Stomach (tissue), 9 donors: ENCODE data around the gene BMPR1B. TPM values are rescaled to one million over a fixed set of nuclear protein-coding genes. Genes with fewer than 3 reads are reported as not detected.
A peak's percentile ranks its signal among the peaks of the same experiment; 100 is the strongest.

Experiments used
- DNase-seq, 2 donors: peaks; one replicate each; pipeline versions ENCODE4 v3.0.0 to v3.0.0-alpha.2; 2013 to 2019
- H3K27ac ChIP-seq, 5 donors: fragments of 200-600 bp in 4 of 5; sonication (generic) in 4 of 5; one replicate each; pipeline ENCODE4 v1.5.1; 2013 to 2019; ENCODE audit warnings: mild to moderate bottlenecking in 1 of 5, moderate library complexity in 1 of 5
- H3K27me3 ChIP-seq, 3 donors: fragments of 200-600 bp; sonication (generic); one replicate each; pipeline ENCODE4 v1.5.1; 2017 to 2019; ENCODE audit warnings: mixed run types in 1 of 3
- H3K36me3 ChIP-seq, 4 donors: fragments of 200-600 bp; sonication (generic); 1 replicate in 3 of 4; 2 replicates in 1 of 4; pipeline ENCODE4 v1.5.1; 2016 to 2019
- H3K4me1 ChIP-seq, 4 donors: fragments of 200-600 bp; sonication (generic); one replicate each; pipeline ENCODE4 v1.5.1; 2016 to 2019
- H3K4me3 ChIP-seq, 4 donors: fragments of 200-600 bp; sonication (generic) in 3 of 4; one replicate each; pipeline ENCODE4 v1.5.1; 2016 to 2019; ENCODE audit warnings: mild to moderate bottlenecking in 1 of 4
- H3K9me3 ChIP-seq, 4 donors: fragments of 200-600 bp; sonication (generic); one replicate each; pipeline ENCODE4 v1.5.1; 2016 to 2019
- CTCF ChIP-seq, 7 experiments: fragments of 450-650 bp in 4 of 7; fragments of 200-600 bp in 3 of 7; sonication (generic) in 3 of 7; IDR thresholded peaks; one replicate each; pipeline ENCODE4 v1.5.1; 2016 to 2019; ENCODE audit warnings: antibody characterized with exemption in 7 of 7, control low read depth in 2 of 7, mild to moderate bottlenecking in 1 of 7
- EP300 ChIP-seq: sonication (generic); formaldehyde crosslinking; IDR thresholded peaks from one replicate; pipeline ENCODE4 v1.6.1; 2017; ENCODE audit warnings: antibody characterized with exemption
- POLR2A ChIP-seq, 4 donors: fragments of 450-650 bp; IDR thresholded peaks; one replicate each; pipeline ENCODE4 v1.6.1; 2016; ENCODE audit warnings: antibody characterized with exemption in 4 of 4, control low read depth in 2 of 4, mild to moderate bottlenecking in 1 of 4, moderate library complexity in 1 of 4
- POLR2AphosphoS5 ChIP-seq, 3 donors: sonication (generic); formaldehyde crosslinking; IDR thresholded peaks; one replicate each; pipeline ENCODE4 v1.6.1; 2016; ENCODE audit warnings: antibody characterized with exemption in 3 of 3
- WGBS, 5 donors: extraction: QIAGEN DNeasy Blood & Tissue Kit in 3 of 5; methylation state at CpG; one replicate each; pipeline versions ENCODE4 v1.1.5 to v1.1.7; 2013 to 2018; 5-methylcytosine and 5-hydroxymethylcytosine counted together
- intact Hi-C: fragments of 100-400 bp; cut with DNase I; formaldehyde crosslinking; loops from one replicate; pipeline ENCODE4 v1.15.1; 2023; ENCODE audit warnings: low total_unique reads
- polyA plus RNA-seq, 3 donors: library from polyadenylated mRNA; stranded (reverse); fragments of 200-250 nt; gene quantifications; one replicate each; pipeline ENCODE4 v1.2.3, GENCODE V29; 2013
- total RNA-seq, 5 donors: library from RNA; depleted of rRNA; stranded (reverse); fragments of >200 nt; gene quantifications; one replicate each; pipeline versions ENCODE4 v1.1.0 to v1.2.3, GENCODE V29; 2014 to 2016
- donor health status: healthy with polysubstance abuse.
- donor health status: Bipolar disorder and iron deficiency.
- donor health status: healthy.

Gene BMPR1B
- total and polyA plus RNA-seq, 8 donors: 0.37 to 29.8 (median 1.5) TPM; not detected in 1

- Histone ChIP-seq H3K9me3 (no peaks in the 10 kb centered on the region), H3K4me1 (no peaks in the 10 kb centered on the region), H3K4me3 (no peak overlapping the region), H3K36me3 (no peaks in the 10 kb centered on the region), H3K27ac (no peak overlapping the region), H3K27me3 (no peaks in the 10 kb centered on the region)
- WGBS, 5 donors: 77 to 92% (median 86%) methylated on average over 2 of the region's 2 CpGs
- DNase-seq: no peak
- TF ChIP-seq POLR2AphosphoS5 (IDR thresholded peaks at IDR 0.05): no peak
- TF ChIP-seq EP300: no peak
- TF ChIP-seq CTCF (IDR thresholded peaks at IDR 0.05): no peak
- TF ChIP-seq POLR2A (IDR thresholded peaks at IDR 0.05): no peak
- intact Hi-C loops: no loop called here
These were observed 187.0 kb downstream of the BMPR1B start for GRCh38 chr4:94944726-94945125.

- Histone ChIP-seq H3K27me3 (no peaks in the 10 kb centered on the region), H3K27ac (no peak overlapping the region), H3K4me3 (no peak overlapping the region), H3K36me3 (no peaks in the 10 kb centered on the region), H3K4me1 (no peaks in the 10 kb centered on the region), H3K9me3 (no peaks in the 10 kb centered on the region)
- 29 to 80% (median 51%) methylated on average over 4 of the region's 4 CpGs for WGBS, 5 donors
- intact Hi-C loops: no loop called here
- TF ChIP-seq POLR2AphosphoS5 (IDR thresholded peaks at IDR 0.05) (no peak), EP300 (no peak), POLR2A (IDR thresholded peaks at IDR 0.05) (no peak), CTCF (IDR thresholded peaks at IDR 0.05) (no peak)
- peak in 1 of 2 donors; percentile 36 for DNase-seq
These were observed 189.9 kb downstream of the BMPR1B start for GRCh38 chr4:94947681-94948108.

- DNase-seq: no peak
- TF ChIP-seq POLR2A (IDR thresholded peaks at IDR 0.05) (no peak), POLR2AphosphoS5 (IDR thresholded peaks at IDR 0.05) (no peak), CTCF (IDR thresholded peaks at IDR 0.05) (no peak), EP300 (no peak)
- H3K4me1 ChIP-seq: no peaks in the 10 kb centered on the region
- no peaks in the 10 kb centered on the region for H3K27me3 ChIP-seq
- intact Hi-C loops: no loop called here
- no peaks in the 10 kb centered on the region for H3K9me3 ChIP-seq
- WGBS, 5 donors: 87 to 97% (median 93%) methylated on average over 2 of the region's 2 CpGs
- no peaks in the 10 kb centered on the region for H3K36me3 ChIP-seq
- no peak overlapping the region for H3K27ac ChIP-seq
- H3K4me3 ChIP-seq: no peak overlapping the region
These were observed 196.5 kb downstream of the BMPR1B start for GRCh38 chr4:94954251-94954650.

DNA sequence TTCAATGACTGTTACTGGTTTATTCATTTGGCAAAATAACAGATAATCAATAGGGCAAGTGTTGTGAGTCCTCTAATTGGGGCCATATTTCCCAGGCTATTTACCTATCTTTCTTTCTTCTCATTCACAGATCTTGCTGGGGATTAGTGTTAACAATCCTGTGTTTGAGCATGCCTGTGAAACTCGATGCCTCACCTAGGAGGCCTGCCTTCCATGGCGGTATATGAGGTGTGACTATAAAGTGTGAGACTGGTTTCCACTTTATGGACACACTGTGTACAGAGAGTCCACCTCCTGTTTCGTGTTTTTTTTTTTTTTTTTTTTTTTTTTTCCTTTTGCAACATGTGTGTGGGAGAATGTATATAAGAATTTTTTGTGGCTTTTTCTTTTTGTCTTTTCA is 199.3 kb downstream of the BMPR1B start:
- no peaks in the 10 kb centered on the region for H3K4me1 ChIP-seq
- intact Hi-C loops: no loop called here
- DNase-seq: no peak
- no peaks in the 10 kb centered on the region for H3K9me3 ChIP-seq
- WGBS, 5 donors: 54 to 68% (median 59%) methylated on average over 3 of the region's 3 CpGs
- no peaks in the 10 kb centered on the region for H3K27me3 ChIP-seq
- no peaks in the 10 kb centered on the region for H3K36me3 ChIP-seq
- no peak for TF ChIP-seq EP300
- TF ChIP-seq POLR2AphosphoS5 (IDR thresholded peaks at IDR 0.05): no peak
- no peak for TF ChIP-seq CTCF (IDR thresholded peaks at IDR 0.05)
- no peak for TF ChIP-seq POLR2A (IDR thresholded peaks at IDR 0.05)
- no peak overlapping the region for H3K4me3 ChIP-seq
- H3K27ac ChIP-seq: no peak overlapping the region
